GM12891 (cell line): ENCODE data around the gene KIAA1958.

ENCODE experiments used
- DNase-seq: peaks from one replicate; pipeline ENCODE4 v3.0.0; 2011; ENCODE audit warnings: low spot score; ENCODE audit not compliant: insufficient read length
- FAIRE-seq: peaks from 2 replicates; lab custom pipeline; 2011; peaks lifted over from hg19 to GRCh38; lab: Jason Lieb, UNC
- PAX5 ChIP-seq: IDR thresholded peaks from 2 replicates; pipeline ENCODE4 v1.6.1; 2011; ENCODE audit warnings: low read length, moderate library complexity, mild to moderate bottlenecking; ENCODE audit not compliant: insufficient read depth, severe bottlenecking
- POLR2A ChIP-seq: IDR thresholded peaks from 2 replicates; pipeline ENCODE4 v1.6.1; 2011; ENCODE audit warnings: low read depth, low read length, control low read depth
- POLR2AphosphoS5 ChIP-seq: IDR thresholded peaks from 2 replicates; pipeline ENCODE4 v1.6.1; 2011; ENCODE audit warnings: low read depth, low read length, control low read depth
- POU2F2 ChIP-seq: IDR thresholded peaks from 2 replicates; pipeline ENCODE4 v1.6.1; 2011; ENCODE audit warnings: low read depth, mild to moderate bottlenecking, control low read depth, low read length, moderate library complexity
- SPI1 ChIP-seq: IDR thresholded peaks from 2 replicates; pipeline ENCODE4 v1.6.1; 2011; ENCODE audit warnings: low read depth, low read length, control low read depth
- TAF1 ChIP-seq: IDR thresholded peaks from 2 replicates; pipeline ENCODE4 v1.6.1; 2011; ENCODE audit warnings: low read depth, low read length, control low read depth

KIAA1958 gene

DNA sequence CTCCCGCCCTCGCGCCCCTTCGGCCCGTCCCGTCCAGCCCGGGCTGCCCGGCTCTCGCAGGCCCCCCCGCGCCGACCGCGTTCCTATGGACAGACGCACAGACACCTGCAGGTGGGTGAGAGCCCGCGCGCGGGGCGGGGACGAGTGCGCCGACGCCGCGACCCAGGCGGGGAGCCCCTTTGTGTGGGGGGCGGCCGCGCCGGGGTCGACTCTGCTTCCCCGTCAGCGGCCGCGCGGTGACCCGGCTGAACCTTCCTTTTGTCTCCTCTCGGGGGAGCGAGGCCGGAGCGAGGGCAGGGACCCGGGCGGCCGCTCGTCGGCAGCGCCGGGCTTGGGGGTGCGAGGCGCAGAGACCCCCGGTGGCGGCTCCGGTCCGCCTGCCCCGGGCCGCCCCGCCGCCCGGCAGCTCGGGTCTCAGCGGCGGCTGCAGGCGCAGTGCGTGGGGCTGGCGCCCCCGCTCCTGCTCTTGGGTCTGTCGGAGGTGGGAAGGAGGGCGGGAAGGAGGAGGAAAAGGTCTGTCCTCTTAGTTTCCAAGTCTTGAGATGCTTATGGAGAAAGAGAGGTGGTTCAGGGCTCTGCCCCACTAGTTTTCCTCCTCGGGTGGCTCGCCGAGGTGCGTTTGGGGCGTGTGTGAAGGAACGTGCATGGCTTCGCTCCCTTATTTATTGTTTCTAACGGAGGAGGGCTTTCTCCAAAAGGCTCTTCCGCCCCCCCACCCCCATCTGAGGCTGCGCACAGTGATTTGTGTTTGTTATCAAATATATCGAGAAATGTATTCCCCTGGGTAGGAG lies 576 bp downstream of the KIAA1958 start:
- FAIRE-seq, result peak; percentile 28
- no peak for TF ChIP-seq POLR2A
- no peak for TF ChIP-seq POLR2AphosphoS5
- no peak for TF ChIP-seq TAF1
- TF ChIP-seq POU2F2, result no peak
- TF ChIP-seq SPI1, result no peak
- no peak for TF ChIP-seq PAX5
- peak; percentile 23 for DNase-seq

DNA sequence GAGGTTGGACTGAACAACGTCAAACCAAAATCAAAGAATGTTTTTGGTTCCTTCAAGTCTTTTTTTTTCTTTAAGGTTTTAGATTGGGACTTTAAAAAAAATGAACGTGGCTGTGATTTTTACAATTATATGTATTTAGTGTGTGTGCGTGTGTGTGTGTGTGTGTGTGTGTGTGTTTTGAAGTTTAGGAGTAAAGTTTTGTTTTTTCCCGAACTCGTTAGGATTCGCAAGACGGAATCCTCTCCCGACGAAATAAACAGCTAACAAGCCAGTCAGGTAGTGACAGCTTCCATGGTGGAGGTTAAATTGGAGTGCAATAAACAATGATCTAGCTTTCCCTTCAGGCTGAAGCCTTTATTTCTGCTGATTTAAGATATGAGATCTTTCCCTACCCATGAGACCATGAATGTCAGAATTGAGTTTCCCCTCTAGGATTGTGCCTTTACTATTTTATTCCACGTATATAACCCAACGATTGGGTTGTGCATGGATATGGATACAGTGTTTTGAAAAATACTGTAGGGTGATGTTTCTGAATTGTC lies 1.2 kb downstream of the KIAA1958 start:
- no peak for DNase-seq
- FAIRE-seq, result peak; percentile 60
- TF ChIP-seq SPI1 (no peak), POLR2A (no peak), POU2F2 (no peak), POLR2AphosphoS5 (no peak)

DNA sequence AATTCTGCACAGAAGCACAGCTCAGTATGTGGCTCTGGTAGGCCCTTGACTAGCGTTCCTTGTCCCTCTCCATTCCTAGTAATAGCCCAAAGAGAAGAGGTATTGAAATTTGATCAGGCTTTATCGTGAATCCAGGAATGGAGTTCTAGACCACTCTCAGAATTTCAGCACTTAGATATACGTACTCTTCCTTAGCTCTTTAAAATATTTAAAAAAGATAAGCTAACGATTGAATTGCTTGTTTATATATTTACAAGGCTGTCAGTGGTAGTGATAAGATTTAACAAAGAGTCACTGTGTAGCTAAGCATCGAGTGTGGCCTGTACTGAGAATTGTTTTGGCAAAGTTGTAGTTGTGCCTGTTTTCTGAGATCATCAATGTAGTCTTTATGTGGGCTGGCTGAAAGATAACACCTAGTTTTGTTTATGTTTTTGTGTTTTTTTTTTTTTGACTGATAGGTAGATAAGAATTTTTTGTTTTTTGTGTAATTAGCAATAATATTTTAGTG lies 2.5 kb downstream of the KIAA1958 start:
- FAIRE-seq (no peak), DNase-seq (no peak)

DNA sequence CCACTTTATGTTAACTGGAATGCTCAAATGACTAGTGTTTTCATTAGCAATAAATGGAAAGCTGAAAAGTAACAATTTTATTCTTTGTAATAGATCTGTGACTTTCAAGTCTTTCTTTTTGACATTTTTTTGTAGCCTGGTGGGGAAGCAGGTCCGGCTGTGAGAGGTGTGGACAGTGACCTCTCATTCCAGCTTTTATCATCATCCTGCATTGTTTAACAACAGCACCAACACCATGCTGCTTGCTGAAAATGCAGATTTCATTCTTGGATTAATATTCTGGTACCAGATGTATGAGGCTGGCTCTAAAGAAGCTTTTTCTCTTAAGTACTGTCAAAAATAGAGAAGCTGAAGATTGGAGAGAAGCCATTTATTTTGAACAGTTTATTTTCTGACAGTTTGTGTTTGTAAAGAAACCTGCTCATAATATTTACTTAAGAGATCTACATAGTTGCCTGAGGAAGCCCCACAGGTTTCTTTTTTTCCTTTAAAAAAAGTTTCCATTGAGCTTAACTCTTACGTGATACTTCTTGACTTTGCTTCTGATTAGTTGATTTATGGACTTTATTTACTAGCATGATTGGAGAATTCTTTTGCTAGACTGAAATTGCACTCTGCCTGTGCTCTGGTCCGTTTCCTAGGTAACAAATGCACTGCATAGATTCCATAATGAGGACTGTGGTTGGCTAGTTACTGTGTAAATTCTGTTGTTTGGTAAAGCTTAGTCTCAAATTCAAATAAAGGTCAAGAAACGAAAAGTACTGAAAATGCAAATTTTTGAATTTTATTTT lies 3.4 kb downstream of the KIAA1958 start:
- DNase-seq (no peak), FAIRE-seq (no peak)
- TF ChIP-seq POU2F2 (no peak), SPI1 (no peak), POLR2AphosphoS5 (no peak), POLR2A (no peak), TAF1 (no peak), PAX5 (no peak)

More for the DNA sequence above, 2.5 kb downstream of the KIAA1958 start:
- TF ChIP-seq POLR2AphosphoS5 (no peak), POU2F2 (no peak), TAF1 (no peak), PAX5 (no peak), POLR2A (no peak), SPI1 (no peak)

DNA sequence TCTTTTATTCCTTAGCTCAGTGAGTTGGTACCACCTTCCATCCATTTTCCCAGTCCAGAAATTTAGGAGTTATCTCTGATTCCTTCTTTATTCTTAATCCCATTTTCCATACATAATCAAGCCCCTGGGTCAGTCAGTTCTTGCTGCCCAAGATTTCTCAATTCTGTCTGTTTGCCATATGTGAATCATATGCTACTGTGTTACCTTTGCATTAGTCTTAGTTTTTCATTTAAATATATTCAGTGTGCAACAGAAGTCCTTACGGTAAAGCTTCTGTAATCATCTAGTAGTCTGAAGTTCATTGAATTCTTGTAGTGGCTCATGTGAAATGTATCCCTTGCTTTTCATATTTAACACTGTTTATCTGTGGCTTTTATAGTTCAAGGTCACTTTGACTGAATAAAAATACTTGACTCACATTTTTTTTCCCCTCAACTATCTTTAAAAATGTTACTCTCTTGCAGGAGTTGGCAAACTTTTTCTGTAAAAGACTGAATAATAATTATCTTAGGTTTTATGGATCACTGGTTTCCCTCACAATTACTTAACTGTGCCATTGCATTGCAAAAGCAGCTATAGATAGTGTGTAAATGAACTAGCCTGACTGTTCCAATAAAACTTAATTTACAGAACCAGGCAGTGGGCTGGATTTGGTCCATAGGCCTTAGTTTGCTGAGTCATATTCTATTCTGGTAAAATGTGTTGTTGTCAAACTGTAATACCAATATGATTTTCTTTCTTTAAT lies 6.9 kb downstream of the KIAA1958 start:
- DNase-seq, result no peak
- TF ChIP-seq POLR2AphosphoS5, result no peak
- TF ChIP-seq TAF1, result no peak
- no peak for TF ChIP-seq PAX5
- TF ChIP-seq POLR2A, result no peak
- TF ChIP-seq POU2F2, result no peak
- TF ChIP-seq SPI1, result no peak
- FAIRE-seq, result no peak

DNA sequence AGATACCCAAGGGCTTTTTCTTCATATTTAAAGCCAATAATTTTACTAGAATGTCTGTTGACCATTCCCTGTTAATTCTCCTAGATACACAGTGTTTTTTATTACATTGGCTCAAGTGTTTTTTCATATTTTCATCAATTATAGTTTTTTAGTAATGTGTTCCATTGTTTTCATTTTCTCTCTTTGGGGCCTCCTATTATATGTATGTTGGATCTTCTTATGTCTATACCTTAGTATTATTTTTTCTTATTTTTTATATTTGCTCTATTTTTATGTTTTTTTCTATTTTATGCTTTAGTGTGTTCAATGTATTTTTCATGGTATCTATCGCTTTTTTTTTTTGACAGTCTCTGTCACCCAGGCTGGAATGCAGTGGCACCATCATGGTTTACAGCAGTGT lies 7.5 kb downstream of the KIAA1958 start:
- TF ChIP-seq POU2F2 (no peak), POLR2AphosphoS5 (no peak), TAF1 (no peak)
- DNase-seq (no peak), FAIRE-seq (no peak)

DNA sequence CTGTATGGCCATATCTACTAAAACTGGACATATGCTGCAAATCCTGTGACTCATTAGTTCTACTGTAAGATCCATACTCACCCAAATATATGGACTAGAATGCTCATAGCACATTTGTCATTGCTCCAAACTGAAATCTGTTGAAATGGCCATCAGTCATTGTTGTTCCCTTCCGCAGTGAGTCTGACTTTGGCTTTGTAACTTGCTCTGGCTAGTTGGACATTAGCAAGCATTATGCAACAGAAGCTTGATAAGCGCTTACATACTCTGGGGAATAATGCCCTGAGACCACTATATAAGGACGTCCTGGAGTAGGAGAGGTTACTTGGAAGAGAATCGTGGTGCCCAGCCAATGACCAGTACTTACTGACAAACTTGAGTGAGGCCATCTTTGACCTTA lies 9.0 kb downstream of the KIAA1958 start:
- FAIRE-seq (no peak), DNase-seq (no peak)
- no peak for TF ChIP-seq PAX5
- TF ChIP-seq SPI1, result no peak
- no peak for TF ChIP-seq POLR2A
- TF ChIP-seq TAF1, result no peak
- no peak for TF ChIP-seq POU2F2
- TF ChIP-seq POLR2AphosphoS5, result no peak

DNA sequence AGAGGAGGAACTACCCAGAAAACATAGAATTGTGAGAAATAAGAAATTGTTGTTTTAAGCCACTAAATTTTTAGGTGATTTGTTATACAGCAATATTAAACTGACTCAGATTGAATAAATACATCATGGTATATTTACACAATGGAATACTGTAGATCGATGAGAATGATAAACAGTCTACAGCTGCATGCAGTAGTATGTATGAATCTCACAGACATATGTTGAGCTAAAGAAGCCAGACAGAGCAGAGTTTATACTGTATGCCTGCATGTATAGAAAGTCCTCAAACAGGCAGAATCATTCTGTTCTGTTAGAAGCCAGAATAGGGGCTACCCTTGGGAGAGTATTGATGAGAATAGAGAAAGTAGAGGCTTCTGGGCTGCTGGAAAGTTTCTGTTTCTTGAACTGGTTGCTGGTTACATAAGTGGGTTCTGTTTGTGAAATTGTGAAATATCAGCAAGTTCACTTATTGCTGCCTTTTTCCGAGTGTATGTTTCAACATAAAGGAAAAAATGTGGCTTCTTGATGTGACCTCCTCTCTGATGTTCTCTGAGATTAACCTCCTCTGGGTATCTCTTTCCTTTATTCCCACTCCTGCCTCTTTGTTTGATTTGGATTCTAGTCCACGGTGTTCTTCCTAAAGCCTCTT lies 9.6 kb downstream of the KIAA1958 start:
- TF ChIP-seq POLR2AphosphoS5, result no peak
- TF ChIP-seq TAF1, result no peak
- TF ChIP-seq PAX5, result no peak
- TF ChIP-seq POLR2A, result no peak
- TF ChIP-seq SPI1, result no peak
- FAIRE-seq (no peak), DNase-seq (no peak)

DNA sequence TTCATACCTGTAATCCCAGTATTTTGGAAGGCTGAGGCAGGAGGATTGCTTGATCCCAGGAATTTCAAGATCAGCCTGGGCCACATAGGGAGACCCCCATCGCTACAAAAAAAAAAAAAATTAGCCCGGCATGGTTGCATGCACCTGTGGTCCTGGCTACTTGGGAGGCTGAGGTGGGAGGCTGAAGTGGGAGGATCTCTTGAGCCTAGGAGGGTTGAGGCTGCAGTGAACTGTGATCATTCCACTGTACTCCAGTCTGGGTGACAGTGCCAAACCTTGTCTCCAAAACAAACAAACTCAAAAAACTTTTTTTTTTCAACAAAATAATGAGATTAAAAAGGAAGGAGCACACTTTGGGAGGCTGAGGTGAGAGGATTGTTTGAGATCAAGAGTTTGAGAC lies 14.2 kb downstream of the KIAA1958 start:
- TF ChIP-seq SPI1, result no peak
- TF ChIP-seq POLR2A, result no peak
- no peak for TF ChIP-seq PAX5
- FAIRE-seq, result no peak
- DNase-seq, result no peak
